Endometrial microvascular endothelial cells (primary cell): ENCODE measurements around the gene TMEM119. TPM values are rescaled to one million over a fixed set of nuclear protein-coding genes. Genes with fewer than 3 reads are reported as not detected.
"Not testable (repeated sequence)": the region's sequence is repeated elsewhere in the genome, so short reads cannot be mapped to it uniquely, and the experiment has no call there.

ENCODE experiments used
- in situ Hi-C: cut with HindIII; loops from 2 replicates; pipeline ENCODE4 v1.10.0; 2017; ENCODE audit warnings: low sequenced_read_pairs, low pct_unique_long_range_greater_than_20kb; ENCODE audit errors: inconsistent ontology term
- total RNA-seq: library from RNA; depleted of rRNA; stranded (reverse); fragments of >200 nt; gene quantifications from one replicate; pipeline ENCODE4 v1.2.3, GENCODE V29; 2015; ENCODE audit errors: inconsistent ontology term

Gene TMEM119
- total RNA-seq, 1 donor from 2014 or later: not detected

DNA sequence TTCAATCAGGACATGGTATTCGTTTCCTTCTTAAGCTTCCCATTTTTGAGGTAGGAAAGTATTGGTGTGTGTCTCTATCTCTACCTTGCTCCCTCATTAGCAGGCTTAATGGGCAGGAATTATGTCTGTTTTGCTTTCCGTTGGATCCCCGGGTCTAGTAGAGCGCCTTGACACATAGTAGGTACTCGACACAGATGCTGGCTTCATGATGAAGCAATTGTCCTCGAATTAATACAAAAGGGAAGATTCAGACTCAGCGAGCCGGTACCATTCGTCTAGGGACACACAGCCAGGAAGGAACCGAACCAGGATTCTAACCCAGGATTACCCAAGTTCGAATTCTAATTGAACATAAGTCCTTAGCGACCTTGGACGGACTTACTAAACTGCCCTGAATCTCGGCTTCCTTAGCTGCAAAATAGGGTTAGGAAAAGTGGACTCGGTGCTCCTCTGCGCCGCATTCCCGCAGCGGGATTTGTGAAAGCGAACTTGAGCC lies 36.0 kb downstream of the TMEM119 start:
- in situ Hi-C loops: no loop called here

DNA sequence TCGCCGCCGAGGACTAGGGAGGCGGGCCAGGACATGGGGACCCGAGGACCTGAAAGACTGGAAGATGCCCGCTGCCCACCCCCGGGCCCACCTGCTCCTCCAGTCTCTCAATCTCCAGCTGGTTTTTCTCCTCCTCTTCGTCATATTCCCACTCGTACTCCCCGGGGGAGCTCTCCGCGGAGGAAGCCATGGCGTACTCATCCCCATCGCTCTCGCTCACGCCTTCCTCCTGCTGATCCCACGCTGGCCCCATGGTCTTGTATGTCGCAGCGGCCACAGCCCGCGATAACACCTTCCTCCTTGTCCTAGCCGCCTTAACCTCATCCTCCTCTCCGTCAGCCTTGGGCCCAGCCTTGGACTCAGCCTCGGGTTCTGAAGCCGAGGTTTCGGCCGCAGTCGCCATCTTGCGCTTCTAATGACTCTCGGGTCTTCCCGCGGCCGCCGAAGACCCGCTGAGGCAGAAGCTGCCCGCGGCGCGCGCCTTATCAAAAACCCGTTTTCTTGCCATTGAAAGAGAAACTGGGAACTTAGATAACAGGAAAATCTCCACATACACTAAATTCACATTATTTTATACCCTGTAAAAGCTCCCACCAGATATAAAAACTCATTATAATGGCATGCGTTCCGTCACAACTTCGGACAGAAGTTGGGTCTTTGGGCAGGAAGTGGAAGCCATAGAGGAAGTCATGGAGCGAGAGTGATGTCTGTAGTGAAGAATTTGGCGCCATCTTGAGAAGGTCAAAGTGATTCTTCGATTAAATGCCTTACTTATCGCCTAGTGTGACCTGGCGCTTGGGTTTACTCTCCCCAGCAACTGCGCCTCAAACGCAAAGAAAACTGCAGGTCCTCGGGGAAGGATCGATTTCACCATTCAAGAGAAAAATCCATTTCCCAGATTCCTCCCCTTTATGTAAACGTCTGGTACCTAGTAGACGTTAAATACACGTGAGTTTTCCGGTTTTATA lies 36.8 kb downstream of the TMEM119 start, which contains the start of gene SART3:
Gene SART3 (minus strand): TSS at position 422 of the 968 bp plus-strand sequence. CDS start 19 bp downstream, at position 403.
- in situ Hi-C loops: no loop called here

DNA sequence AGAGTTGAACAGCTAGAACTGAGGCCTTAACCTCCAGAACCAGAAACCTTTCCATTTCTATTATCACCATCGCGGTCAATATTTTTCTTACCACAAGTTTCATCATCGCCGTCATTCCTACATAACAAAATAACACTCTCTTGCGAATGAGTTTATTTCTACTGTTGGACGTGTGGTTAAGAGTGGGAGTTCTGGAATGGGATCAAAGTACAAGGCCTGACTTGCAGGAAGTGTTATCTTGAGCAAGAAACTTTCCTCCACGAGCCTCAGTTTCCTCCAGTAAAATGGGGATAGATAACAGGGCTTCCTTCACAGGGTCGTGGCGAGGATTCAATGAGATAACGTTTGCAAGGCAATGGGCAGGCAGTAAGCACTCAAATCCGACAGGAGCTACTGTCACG lies 37.6 kb downstream of the TMEM119 start:
- in situ Hi-C loops: no loop called here

DNA sequence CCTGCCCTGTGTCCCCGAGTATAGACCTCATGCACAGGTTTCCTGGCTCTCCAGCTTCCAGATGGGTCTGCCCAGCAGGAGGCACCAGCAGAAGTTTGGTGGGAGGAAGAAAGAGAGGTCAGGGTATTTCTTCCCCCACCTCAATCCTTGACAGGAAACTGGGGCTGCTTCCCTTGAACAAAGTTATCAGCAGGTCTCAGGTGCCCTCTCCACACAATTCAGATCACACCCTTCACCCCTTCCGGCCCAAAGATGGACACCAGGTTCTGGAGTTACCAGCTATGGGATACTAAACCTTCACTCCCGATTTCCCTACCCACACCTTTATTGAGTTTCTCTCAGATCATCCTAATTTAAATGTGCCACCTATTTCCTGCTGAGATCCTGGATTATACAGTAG lies 38.1 kb downstream of the TMEM119 start:
- in situ Hi-C loops: no loop called here

DNA sequence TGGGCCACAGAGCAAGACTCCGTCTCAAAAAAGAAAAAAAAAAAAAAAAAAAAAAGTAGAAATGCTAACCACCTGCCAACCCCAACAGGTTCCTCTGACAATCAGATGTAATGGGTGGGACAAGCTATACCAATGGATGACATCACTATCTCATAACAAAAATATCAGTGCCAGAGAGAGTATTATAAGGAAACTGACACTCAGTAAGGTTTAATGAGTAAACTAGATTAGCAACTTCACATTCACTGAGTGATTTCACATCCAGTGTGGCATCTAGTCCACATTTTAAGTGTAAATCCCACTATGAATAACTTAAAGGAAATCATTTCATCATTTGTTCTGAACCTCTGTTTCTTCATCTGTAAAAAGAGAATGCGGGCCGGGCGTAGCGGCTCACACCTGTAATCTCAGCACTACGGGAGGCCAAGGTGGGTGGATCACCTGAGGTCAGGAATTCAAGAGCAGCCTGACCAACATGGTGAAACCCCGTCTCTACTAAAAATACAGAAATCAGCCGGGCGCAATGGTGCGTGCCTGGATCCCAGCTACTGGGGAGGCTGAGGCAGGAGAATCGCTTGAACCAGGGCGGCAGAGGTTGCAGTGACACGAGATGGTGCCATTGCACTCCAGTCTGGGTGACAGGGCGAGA lies 38.8 kb downstream of the TMEM119 start:
- in situ Hi-C loops: no loop called here

DNA sequence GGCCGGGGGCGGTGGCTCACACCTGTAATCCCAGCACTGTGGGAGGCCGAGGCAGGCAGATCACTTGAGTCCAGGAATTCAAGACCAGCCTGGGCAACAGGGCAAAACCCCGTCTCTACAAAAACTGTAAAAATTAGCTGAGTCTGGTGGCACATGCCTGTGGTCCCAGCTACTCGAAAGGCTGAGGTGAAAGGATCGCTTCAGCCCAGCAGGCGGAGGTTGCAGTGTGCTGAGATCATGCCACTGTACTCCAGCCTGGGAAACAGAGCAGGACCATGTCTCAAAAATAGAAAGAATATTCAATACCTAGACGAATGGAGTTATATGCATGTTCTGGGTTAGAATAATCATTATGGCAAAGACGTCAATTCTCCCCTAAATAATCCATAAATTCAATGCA lies 42.5 kb downstream of the TMEM119 start:
- in situ Hi-C loops: not testable (repeated sequence)

DNA sequence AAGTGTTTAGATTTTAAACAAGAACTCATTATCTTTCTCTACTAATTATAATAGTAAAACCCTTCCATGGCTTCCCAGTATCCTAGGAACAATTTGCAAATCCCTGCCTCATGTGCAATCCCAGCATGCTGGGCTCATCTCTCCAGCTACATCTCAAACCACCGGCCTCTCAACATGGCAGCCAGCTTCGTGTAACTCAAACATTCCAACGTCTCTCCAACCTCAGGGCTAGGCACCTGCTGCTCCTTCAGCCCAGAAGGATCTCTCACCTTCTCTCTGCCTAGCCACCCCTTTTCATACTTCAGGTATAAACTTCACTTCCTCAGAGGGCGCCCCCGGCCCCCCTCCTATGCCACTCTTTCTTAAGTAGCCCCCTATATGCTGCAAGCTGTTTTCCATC lies 44.1 kb downstream of the TMEM119 start:
- in situ Hi-C loops: no loop called here

DNA sequence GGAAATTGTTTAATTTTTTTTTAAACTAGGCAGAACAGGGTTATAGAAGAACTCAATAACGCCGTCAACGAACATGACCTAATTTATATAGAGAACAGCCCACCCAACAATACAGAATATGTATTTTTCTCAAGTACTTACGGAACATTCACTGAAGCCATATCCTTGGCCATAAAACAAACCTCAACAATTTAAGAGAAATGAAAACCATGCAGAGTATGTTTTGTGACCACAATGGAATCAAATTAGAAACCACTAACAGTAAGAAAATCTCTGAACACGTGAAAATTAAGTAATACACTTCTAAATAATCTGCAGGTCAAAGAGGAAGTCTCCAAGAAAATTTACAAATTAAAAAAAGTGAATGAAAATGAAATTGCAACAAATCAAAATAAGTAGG lies 46.3 kb downstream of the TMEM119 start:
- in situ Hi-C loops: no loop called here

DNA sequence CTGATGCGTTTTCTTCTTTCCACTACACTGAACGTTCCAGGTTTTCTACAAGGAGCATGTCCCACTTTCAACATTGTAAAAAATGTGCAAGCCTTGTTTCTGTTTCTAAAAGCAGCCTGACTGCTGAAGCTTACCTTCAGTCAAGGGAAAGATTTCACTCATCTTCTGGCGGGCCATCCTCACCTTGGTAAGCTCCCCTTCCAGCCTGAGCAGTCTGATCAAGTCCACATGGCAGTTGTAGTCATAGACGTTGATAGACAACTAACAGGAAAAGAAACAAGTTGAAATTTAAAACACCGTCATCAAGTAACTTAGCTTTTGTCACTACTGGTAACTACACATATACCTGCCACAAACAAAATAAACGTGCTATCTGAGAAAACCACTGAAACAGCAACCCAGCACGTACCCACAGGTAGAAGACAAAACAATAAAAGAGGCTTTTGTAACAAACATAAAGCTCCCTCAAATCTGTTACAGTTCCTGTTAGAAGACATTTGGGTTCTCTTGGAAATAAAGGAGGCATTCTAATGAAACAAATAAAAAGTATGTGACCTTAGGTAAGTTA lies 48.8 kb downstream of the TMEM119 start:
- in situ Hi-C loops: no loop called here

DNA sequence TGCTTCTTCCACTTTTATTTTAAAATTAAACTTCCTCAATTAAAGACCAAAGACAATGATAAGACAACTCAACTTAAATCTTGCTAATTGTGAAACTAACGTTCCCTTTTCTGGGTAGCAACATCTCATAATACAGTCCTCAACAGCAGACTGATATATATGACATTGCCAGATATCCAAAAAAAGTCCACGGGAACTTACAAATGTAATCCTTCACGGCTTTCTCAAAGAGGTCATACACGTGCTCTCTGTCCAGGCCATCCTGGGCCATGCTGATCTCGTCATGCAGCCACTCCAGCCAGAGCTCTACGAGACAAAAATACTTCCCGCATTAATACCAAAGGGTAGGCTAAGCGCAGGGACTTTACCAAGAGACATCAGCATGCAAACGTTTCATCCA lies 50.2 kb downstream of the TMEM119 start:
- in situ Hi-C loops: no loop called here

DNA sequence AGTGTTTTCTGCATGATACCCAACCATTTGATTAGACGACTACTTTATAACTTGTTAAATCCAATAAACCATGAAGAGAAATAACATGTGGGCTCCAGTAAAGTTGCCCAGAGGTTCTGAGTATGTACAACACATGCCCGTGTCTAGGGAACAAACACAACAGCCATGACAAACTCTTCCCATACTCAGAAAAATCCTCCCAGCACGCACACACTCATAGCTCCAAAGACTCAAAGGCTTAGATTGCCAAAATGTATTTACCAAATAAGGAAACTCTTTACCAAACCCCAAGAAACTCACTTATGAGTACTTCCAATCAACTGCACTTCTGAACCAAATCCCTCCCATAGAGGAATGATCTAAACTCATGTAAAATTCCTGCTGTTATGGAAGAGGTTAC lies 54.2 kb downstream of the TMEM119 start:
- in situ Hi-C loops: no loop called here

DNA sequence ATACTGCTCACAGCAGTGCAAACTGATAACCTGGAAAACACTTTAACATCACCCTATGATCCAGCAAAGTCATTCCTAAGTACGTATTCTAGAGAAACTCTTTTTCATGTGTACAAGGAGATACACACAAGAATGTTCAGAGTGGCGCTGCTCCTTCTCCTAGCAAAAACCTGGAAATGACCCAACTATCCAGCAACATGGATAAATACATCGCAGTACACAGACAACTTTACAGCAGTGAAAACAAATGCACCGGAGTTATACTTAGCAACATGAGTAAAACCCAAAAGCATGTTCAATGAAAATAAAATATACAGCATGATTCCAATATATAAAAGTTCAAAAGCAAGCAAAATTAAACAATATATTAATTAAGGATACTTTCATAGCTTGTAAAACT lies 55.6 kb downstream of the TMEM119 start:
- in situ Hi-C loops: no loop called here

Other genes starting within 250 kb of the TMEM119 start
- 5.5 TPM for gene FICD, start 82.8 kb downstream of the TMEM119 start, total RNA-seq
- 34.6 TPM for gene SART3, start 36.9 kb downstream of the TMEM119 start, total RNA-seq
- gene ISCU, start 35.5 kb downstream of the TMEM119 start, total RNA-seq: 113 TPM
- 0.46 TPM for gene SELPLG, start 35.8 kb upstream of the TMEM119 start, total RNA-seq
- 178 TPM for gene CORO1C, start 133.4 kb upstream of the TMEM119 start, total RNA-seq